Stimulated activated naive CD4-positive, alpha-beta T cell (primary cell): ENCODE data around the gene PTPRF.
A peak's percentile ranks its signal among the peaks of the same experiment; 100 is the strongest.
"Not testable (repeated sequence)": the region's sequence is repeated elsewhere in the genome, so short reads cannot be mapped to it uniquely, and the experiment has no call there.

Source experiments
- DNase-seq, 6 experiments: peaks; one replicate each; lab custom pipeline; 2025; lab: John Stamatoyannopoulos, UW

Gene PTPRF

GRCh38 chr1:43530483-43531106 is at the start of gene PTPRF:
Gene PTPRF (plus strand): TSS chr1:43530883. CDS start chr1:43545076, 14,193 bp downstream.
- DNase-seq, result peak in 4 of 6 experiments; percentile 4 to 16 (median 11)

- DNase-seq, result no peak
These were observed 49.2 kb upstream of the PTPRF start for GRCh38 chr1:43481491-43481890.

GRCh38 chr1:43482215-43482614 is 48.5 kb upstream of the PTPRF start:
- DNase-seq, result no peak

GRCh38 chr1:43484367-43484766 is 46.3 kb upstream of the PTPRF start:
- no peak for DNase-seq

GRCh38 chr1:43488165-43488564 is 42.5 kb upstream of the PTPRF start:
- no peak for DNase-seq

- no peak for DNase-seq
These were observed 39.6 kb upstream of the PTPRF start for GRCh38 chr1:43491061-43491460.

- no peak for DNase-seq
These were observed 37.9 kb upstream of the PTPRF start for GRCh38 chr1:43492826-43493225.

GRCh38 chr1:43493661-43494450 is 36.8 kb upstream of the PTPRF start:
- DNase-seq, result no peak

- DNase-seq, result no peak
These were observed 35.5 kb upstream of the PTPRF start for GRCh38 chr1:43495204-43495603.

- no peak for DNase-seq
These were observed 30.8 kb upstream of the PTPRF start for GRCh38 chr1:43499898-43500297.

- DNase-seq, result not testable (repeated sequence)
These were observed 28.9 kb upstream of the PTPRF start for GRCh38 chr1:43501806-43502205.

- DNase-seq, result no peak
These were observed 27.1 kb upstream of the PTPRF start for GRCh38 chr1:43503534-43503933.

GRCh38 chr1:43505077-43505780 is 25.5 kb upstream of the PTPRF start:
- DNase-seq, result no peak

- DNase-seq, result no peak
These were observed 24.4 kb upstream of the PTPRF start for GRCh38 chr1:43506233-43506632.

GRCh38 chr1:43507296-43508295 is 23.1 kb upstream of the PTPRF start:
- no peak for DNase-seq

GRCh38 chr1:43509007-43509739 is 21.5 kb upstream of the PTPRF start:
- DNase-seq, result no peak

GRCh38 chr1:43509740-43510375 is 20.8 kb upstream of the PTPRF start:
- no peak for DNase-seq

GRCh38 chr1:43510621-43511020 is 20.1 kb upstream of the PTPRF start:
- no peak for DNase-seq

- DNase-seq, result no peak
These were observed 19.3 kb upstream of the PTPRF start for GRCh38 chr1:43511394-43511793.

- no peak for DNase-seq
These were observed 18.6 kb upstream of the PTPRF start for GRCh38 chr1:43512133-43512532.
